ENCODE data around the gene PZP.
"Not testable (repeated sequence)": the region's sequence is repeated elsewhere in the genome, so short reads cannot be mapped to it uniquely, and the experiment has no call there.

Gene PZP

DNA sequence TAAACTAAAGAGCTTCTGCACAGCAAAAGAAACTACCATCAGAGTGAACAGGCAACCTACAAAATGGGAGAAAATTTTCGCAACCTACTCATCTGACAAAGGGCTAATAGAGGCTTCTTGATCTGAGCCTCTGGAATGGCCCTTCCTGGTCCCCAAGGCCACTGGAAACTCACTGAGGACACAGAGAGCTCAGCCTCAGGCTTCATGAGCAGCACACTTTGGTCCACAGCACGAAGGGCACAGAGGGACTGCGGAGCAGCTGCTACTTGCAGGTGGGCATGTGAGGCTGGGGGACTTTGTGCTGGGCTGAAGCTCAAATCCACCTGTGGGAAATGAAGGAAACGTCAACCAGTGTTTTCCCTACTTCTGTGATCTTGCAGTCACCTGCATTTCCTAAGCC is 27.4 kb downstream of the PZP start:
- no peak for DNase-seq (ENCODE audit: low read depth in 2 of 2)

DNA sequence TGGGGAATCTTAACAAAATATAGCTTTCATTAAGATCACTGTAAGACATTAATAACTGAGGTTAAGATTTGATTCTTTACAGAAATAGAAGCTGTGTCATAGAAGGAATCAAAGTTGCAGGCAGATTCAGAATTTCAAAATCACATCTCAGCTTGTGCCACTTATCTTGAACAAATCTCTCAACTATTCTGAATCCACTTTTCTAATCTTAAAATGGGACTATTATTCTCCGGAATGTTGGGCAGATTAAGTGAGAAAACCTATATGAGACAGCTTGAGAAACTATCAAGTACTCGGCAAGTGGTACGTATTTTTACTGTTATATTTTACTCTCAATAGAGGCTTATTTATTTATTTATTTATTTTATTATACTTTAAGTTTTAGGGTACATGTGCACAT is 28.4 kb downstream of the PZP start:
- DNase-seq (ENCODE audit: low read depth in 2 of 2), result no peak

- no peak for DNase-seq (ENCODE audit: low read depth in 2 of 2)
Observed at GRCh38 chr12:9169979-9170634, 38.1 kb downstream of the PZP start.

DNA sequence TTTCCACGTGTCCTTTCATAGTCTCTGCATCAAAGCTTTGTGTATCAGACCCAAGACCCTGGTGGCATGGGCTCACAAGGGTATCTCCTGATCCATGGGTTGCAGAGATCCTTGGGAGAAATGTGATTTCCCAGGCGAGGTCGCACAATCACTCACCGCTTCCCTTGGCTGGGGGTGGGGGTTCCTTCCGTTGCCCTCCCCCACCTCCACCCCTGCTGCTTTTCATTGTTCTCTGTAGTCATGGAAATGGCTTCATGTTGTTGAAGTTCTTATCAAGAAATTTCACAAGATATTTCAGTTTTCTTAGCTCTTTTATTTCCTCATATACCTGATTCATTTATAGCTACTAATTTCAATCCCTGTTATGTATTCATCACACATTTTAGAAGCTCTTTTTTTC is 40.9 kb downstream of the PZP start:
- DNase-seq (ENCODE audit: low read depth in 2 of 2), result not testable (repeated sequence)

DNA sequence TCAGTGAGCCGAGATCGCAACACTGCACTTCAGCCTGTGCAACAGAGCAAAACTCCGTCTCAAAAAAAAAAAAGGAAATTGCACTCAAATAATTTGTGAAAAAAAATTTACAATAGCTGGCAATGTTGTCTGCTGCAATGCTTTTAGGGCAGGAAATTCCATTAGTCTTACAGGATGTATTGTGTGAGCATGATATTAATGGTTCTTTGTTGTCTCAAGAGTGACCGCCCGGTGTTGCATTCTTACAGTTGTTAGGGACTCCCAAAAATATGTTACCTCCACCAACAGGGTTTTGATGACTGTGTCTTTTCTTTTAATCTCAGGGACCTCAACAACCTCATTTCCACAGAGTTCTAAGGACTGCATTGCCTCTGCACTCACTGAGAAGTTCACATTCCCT is 44.8 kb downstream of the PZP start:
- DNase-seq (ENCODE audit: low read depth in 2 of 2), result no peak

GRCh38 chr12:9156119-9156518 is 52.1 kb downstream of the PZP start:
- no peak for DNase-seq (ENCODE audit: low read depth in 2 of 2)

DNA sequence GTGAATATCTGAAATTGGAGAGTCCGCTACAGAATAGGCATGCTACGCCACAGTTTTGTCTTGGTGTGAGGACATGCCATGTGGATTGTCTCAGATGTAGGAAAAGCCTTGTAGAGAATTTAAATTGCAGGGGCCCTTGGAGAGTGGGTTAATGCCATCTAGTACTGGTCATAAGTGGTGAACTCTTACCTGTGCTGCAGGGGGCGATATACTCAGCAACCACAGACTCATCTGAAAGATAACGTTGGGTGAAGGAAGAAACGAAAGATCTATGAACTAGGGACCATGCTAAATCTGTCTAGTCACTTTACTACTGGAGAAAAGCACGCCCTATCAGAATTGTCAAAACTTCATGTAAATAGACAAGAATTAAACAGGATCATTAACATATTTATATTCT is 58.8 kb downstream of the PZP start:
- no peak for DNase-seq (ENCODE audit: low read depth in 2 of 2)

- DNase-seq (ENCODE audit: low read depth in 2 of 2), result no peak
Observed at GRCh38 chr12:9148926-9149325, 59.3 kb downstream of the PZP start.

- no peak for DNase-seq (ENCODE audit: low read depth in 2 of 2)
Observed at GRCh38 chr12:9147461-9147860, 60.7 kb downstream of the PZP start.

- no peak for DNase-seq (ENCODE audit: low read depth in 2 of 2)
Observed at GRCh38 chr12:9144730-9145106, 63.5 kb downstream of the PZP start.

DNA sequence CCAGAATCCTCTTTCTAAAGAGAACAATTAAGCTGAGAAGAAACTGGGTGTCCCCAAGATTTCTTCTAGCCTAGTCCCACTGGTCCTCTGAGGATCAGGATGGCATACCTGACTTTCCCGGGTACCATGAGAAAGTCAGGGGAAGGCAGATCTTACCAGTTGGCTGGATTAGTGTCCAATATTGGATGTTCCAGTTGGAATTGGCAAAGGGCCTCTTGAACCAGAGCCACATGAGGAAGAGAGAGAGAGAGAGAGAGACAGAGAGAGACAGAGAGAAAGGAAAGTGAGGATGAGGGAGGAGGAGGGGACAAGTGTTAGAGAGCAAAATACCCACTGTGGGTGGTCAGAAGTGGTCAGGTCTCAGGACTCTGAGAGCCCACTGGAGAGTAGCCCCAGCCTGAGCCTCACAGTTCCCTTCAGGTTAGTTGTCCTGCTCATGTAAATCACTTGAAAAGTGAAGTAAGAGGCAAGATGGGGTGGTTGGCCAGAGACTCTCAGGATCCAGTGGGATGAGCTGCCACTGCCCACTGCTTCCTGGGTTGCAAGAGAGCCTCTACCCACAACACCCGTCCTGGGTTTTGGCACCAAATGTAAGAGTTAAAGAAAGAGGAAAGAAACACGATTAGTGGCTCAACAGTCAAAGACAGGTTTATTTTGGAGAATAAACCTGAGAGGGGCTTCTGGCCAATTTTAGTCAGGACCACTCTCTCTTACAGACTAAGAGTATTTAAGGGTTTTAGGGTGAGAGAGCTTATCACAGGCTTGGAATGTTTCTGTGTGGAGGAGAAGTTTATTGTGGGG is 64.1 kb downstream of the PZP start:
- DNase-seq (ENCODE audit: low read depth in 2 of 2), result no peak

DNA sequence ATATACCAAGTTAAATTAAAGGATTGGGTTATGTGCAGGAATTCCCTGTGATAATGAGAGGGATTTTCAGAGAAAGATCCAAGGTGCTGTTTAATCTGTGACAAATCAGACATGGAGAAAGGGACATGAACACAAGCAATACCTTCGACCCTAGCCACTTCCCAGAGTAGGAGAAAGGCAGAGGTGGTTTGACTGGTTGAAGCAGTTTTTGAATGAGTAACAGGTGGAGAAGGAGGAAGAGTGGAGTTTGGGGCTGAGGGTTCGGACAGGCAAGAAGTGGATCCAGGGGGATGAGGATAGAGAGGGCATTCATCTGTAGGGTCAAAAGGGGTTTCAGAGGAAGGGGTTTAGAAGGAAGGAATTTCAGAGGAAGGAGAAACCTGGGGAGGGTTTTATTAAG is 65.1 kb downstream of the PZP start:
- no peak for DNase-seq (ENCODE audit: low read depth in 2 of 2)

- not testable (repeated sequence) for DNase-seq (ENCODE audit: low read depth in 2 of 2)
Observed at GRCh38 chr12:9139588-9140290, 68.5 kb downstream of the PZP start.

GRCh38 chr12:9135903-9136310 is 72.3 kb downstream of the PZP start:
- DNase-seq (ENCODE audit: low read depth in 2 of 2), result no peak

DNA sequence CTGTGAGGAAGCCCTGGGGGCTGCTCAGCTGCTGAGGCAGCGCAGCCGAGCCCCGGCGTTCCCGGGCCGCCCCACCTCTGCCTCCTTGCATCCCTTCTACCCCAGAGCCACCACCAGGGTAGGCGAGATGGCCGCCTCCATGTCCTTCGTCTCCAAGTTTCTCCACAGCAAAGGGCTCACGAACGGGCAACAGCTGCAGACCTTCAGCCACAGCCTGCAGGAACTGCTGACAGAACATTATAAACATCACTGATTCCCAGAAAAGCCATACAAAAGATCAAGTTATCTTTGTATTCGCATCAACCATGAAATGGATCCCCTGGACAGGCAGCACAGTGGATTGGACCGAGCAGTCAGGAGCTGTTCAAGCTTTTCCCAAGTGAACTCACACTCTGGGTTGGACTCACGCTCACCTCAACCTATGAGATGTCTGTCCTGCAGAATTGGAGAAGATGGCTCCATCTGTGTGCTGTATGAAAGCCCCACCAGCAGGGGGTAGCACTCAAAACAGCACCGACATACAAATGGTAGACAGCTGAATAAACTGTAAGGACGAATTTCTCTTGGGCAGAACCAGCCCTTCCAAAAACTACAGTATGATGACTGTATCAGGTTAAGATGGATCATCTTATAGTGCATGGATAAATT is 73.1 kb downstream of the PZP start:
- no peak for DNase-seq (ENCODE audit: low read depth in 2 of 2)

DNA sequence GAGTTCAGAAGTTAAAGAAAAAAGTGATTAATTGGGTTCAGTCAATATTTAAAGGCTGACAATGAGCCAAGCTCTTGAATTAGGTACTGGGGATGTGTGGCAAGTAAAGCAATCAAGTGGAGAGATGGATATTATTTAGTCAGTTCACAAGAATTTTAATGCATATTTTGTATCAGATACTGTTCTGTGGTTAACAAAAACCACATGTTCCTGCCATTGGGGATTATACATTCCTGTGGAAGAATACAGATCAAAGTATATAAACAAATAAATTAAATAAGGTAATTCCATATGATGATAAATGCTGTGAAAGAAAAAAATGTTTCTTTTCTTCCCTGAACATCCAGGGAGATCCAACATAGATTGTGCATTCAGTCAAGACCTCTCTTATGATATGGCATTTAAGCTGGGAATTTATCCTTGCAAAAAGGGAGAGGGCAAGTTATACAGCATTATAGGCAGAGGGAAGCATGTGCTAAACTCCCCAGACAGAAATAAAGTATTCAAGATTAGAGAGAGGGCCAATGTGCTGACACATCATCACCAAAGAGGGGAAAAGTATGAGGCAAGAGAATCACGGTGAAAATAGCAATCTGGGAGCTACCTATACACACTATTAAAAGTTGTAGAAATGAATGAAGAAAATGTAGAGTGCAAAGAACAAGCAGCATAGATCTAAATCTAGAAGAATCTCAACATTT is 74.8 kb downstream of the PZP start:
- DNase-seq (ENCODE audit: low read depth in 2 of 2), result no peak

DNA sequence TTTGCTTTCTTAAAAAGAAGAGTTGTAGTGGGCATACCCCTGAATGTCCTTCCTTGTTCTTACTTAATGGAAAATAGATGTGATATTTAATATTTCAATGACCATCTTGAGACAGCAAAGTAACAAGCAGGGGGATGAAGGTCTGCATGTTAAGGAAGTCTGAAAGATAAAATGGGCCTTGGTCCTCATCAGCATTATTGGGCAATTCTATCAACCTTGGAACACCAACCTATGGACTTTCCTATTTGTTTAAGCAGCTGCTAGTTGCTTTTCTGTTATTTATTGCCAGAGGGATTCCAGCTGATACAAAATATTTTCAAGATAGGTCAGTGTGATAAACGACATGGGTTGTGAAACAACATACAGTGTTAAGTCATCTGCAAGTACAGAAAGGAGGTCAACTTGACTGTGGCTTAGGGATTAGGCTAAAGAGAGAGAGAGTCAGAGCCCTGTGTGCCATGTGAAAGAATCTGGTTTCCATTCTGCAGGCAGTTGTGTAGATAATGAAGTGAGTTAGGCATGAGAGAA is 76.1 kb downstream of the PZP start:
- no peak for DNase-seq (ENCODE audit: low read depth in 2 of 2)

DNA sequence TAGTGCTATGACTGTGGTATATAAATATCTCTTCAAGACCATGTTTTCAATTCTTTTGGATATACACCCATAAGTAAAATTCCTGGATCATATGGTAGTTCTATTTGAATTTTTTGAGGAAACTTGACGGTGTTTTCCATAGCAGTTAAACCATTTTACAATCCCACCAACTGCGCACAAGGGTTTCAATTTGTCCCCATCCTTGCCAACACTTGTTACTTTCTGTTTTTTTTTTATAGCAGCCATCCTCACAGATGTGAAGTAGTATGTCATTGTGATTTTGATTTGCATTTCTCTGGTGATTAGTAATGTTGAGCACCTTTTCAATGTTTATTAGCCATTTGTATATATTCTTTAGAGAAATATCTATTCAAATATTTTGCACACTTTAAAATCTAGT is 78.0 kb downstream of the PZP start:
- no peak for DNase-seq (ENCODE audit: low read depth in 2 of 2)

DNA sequence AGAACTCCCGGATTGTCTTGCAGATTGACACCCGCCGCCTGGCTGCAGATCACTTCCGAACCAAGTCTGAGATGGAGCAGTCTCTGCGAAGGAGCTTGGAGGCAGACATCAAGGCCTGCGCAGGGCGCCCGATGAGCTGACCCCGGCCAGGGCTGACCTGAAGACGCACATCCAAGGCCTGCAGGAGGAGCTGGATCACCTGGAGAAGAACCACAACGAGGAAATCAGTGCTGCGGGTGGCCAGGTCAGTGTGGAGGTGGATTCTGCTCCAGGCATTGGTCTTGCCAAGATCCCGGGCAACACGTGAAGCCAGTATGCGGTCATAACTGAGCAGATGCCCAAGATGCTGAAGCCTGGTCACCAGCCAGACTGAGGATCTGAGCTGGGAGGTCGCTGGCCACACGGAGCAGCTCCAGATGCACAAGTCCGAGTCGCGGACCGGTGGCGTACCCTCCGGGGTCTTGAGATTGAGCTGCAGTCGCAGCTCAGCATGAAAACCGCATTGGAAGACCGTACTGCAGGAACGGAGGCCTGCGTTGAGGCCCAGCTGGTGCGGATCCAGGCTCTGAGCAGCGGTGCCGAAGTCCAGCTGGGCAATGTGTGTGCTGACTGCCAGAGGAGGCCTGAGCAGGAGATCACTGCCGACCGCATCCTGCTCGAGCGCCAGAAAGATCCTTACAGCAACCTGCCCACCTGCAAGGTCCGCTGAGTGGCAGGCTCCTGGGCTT is 80.1 kb downstream of the PZP start:
- no peak for DNase-seq (ENCODE audit: low read depth in 2 of 2)

DNA sequence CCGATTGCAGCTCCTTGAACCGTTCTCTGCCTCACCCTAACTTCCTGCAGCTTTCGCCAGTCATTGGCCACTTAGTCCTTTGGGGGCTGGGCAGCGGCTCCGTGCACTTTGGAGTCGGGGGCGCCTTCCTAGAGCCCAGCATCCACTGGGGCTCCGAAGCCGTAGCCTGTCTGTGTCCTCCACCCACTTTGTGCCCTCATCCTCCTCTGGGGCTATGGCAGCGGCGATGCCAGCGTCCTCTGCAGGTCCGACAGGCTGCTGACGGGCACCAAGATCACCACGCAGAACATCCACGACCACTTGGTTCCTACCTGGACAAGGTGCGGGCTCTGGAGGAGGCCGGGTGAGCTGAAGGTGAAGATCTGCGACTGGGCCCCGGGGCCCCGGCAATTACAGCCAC is 80.7 kb downstream of the PZP start:
- DNase-seq (ENCODE audit: low read depth in 2 of 2), result no peak
